MM.1S (cell line): ENCODE measurements around the gene CDYL2.

Experiments used
- CTCF ChIP-seq: fragments of 300-600 bp; sonication (generic); IDR thresholded peaks from 2 replicates; pipeline ENCODE4 v1.5.1; 2016; ENCODE audit warnings: antibody characterized with exemption, low read length, mixed read lengths
- EZH2 ChIP-seq: fragments of 300-600 bp; sonication (generic); optimal IDR thresholded peaks from 2 replicates; pipeline ENCODE3; 2017; ENCODE audit warnings: low read depth, mild to moderate bottlenecking, antibody characterized with exemption, low read length, mixed read lengths

- TF ChIP-seq CTCF (no peak), EZH2 (no peak)
These were observed 33.2 kb upstream of the CDYL2 start for GRCh38 chr16:80837533-80838147.
